Dendritic cell treated with granulocyte-macrophage colony-stimulating factor and Interleukin-4, amounts not matched to agents 40 ng/mL and 50 ng/mL, for 4 days (primary cell): Measurements from ENCODE around the gene HCAR3.
"Not testable (repeated sequence)": the region's sequence is repeated elsewhere in the genome, so short reads cannot be mapped to it uniquely, and the experiment has no call there.

ENCODE experiments used
- H3K27ac Mint-ChIP-seq: one replicate; pipeline ENCODE4 v1.8.0; 2022; ENCODE audit warnings: mild to moderate bottlenecking, mixed read lengths
- H3K27me3 Mint-ChIP-seq: one replicate; pipeline ENCODE4 v1.8.0; 2022; ENCODE audit warnings: mild to moderate bottlenecking, mixed read lengths
- H3K36me3 Mint-ChIP-seq: one replicate; pipeline ENCODE4 v1.8.0; 2022; ENCODE audit warnings: low read depth, mixed read lengths
- H3K4me1 Mint-ChIP-seq: one replicate; pipeline ENCODE4 v1.8.0; 2022; ENCODE audit warnings: low read depth, mixed read lengths
- H3K4me3 Mint-ChIP-seq: one replicate; pipeline ENCODE4 v1.8.0; 2022; ENCODE audit warnings: mild to moderate bottlenecking, moderate library complexity, mixed read lengths
- H3K9me3 Mint-ChIP-seq: one replicate; pipeline ENCODE4 v1.8.0; 2022; ENCODE audit warnings: mixed read lengths
- intact Hi-C: fragments of 100-400 bp; cut with micrococcal nuclease; formaldehyde crosslinking; loops from one replicate; pipeline ENCODE4 v1.15.0; 2022

HCAR3 gene

GRCh38 chr12:122730215-122731014 lies 13.8 kb upstream of the HCAR3 start, which contains the start of gene HCAR1:
HCAR1 (minus strand) TSS chr12:122730844; CDS start chr12:122730339, 505 bp downstream.
- H3K36me3 Mint-ChIP-seq = no peaks in the 10 kb centered on the region
- H3K27ac Mint-ChIP-seq = no peak within 1 kb of the TSS
- peaks cover 72% of the 10 kb centered on the region for H3K4me1 Mint-ChIP-seq
- intact Hi-C loops = no loop called here
- H3K9me3 Mint-ChIP-seq = no peaks in the 10 kb centered on the region
- H3K4me3 Mint-ChIP-seq = no peak within 1 kb of the TSS
- peaks cover 39% of the 10 kb centered on the region for H3K27me3 Mint-ChIP-seq

GRCh38 chr12:122729583-122730214 lies 13.1 kb upstream of the HCAR3 start:
- Mint-ChIP-seq H3K27ac (no peak overlapping the region), H3K4me3 (no peak overlapping the region), H3K27me3 (peaks cover 39% of the 10 kb centered on the region), H3K36me3 (no peaks in the 10 kb centered on the region), H3K4me1 (peaks cover 78% of the 10 kb centered on the region), H3K9me3 (no peaks in the 10 kb centered on the region)
- intact Hi-C loops = no loop called here

- Mint-ChIP-seq H3K4me3 (peak overlapping the region; percentile 64), H3K27me3 (peaks cover 32% of the 10 kb centered on the region), H3K9me3 (no peaks in the 10 kb centered on the region), H3K4me1 (peaks cover 75% of the 10 kb centered on the region), H3K36me3 (no peaks in the 10 kb centered on the region), H3K27ac (peak overlapping the region; percentile 88)
- intact Hi-C loops = no loop called here
Measured at GRCh38 chr12:122726080-122726558, 9.5 kb upstream of the HCAR3 start.

GRCh38 chr12:122725452-122726079 lies 9.0 kb upstream of the HCAR3 start:
- peaks cover 31% of the 10 kb centered on the region for H3K27me3 Mint-ChIP-seq
- H3K4me3 Mint-ChIP-seq = peak overlapping the region; percentile 64
- H3K36me3 Mint-ChIP-seq = no peaks in the 10 kb centered on the region
- peak overlapping the region; percentile 88 for H3K27ac Mint-ChIP-seq
- peaks cover 76% of the 10 kb centered on the region for H3K4me1 Mint-ChIP-seq
- intact Hi-C loops = no loop called here
- H3K9me3 Mint-ChIP-seq = no peaks in the 10 kb centered on the region

GRCh38 chr12:122724641-122725243 lies 8.1 kb upstream of the HCAR3 start:
- H3K4me1 Mint-ChIP-seq = peaks cover 76% of the 10 kb centered on the region
- peak overlapping the region; percentile 88 for H3K27ac Mint-ChIP-seq
- no peaks in the 10 kb centered on the region for H3K36me3 Mint-ChIP-seq
- H3K4me3 Mint-ChIP-seq = no peak overlapping the region
- H3K9me3 Mint-ChIP-seq = no peaks in the 10 kb centered on the region
- intact Hi-C loops = no loop called here
- H3K27me3 Mint-ChIP-seq = peaks cover 24% of the 10 kb centered on the region

GRCh38 chr12:122722387-122722786 lies 5.8 kb upstream of the HCAR3 start:
- Mint-ChIP-seq H3K27me3 (peaks cover 15% of the 10 kb centered on the region), H3K9me3 (no peaks in the 10 kb centered on the region), H3K36me3 (no peaks in the 10 kb centered on the region), H3K4me3 (no peak overlapping the region), H3K27ac (peak overlapping the region; percentile 78), H3K4me1 (peaks cover 58% of the 10 kb centered on the region)
- intact Hi-C loops = no loop called here

- peaks cover 17% of the 10 kb centered on the region for H3K27me3 Mint-ChIP-seq
Measured at GRCh38 chr12:122721057-122721545, 4.5 kb upstream of the HCAR3 start.

GRCh38 chr12:122715211-122715610 lies 1.4 kb downstream of the HCAR3 start:
- H3K27me3 Mint-ChIP-seq = peaks cover 19% of the 10 kb centered on the region
- H3K9me3 Mint-ChIP-seq, H3K36me3 Mint-ChIP-seq, intact Hi-C loops: not testable (repeated sequence)
- peak overlapping the region; percentile 60 for H3K27ac Mint-ChIP-seq
- peaks cover 55% of the 10 kb centered on the region for H3K4me1 Mint-ChIP-seq
- peak overlapping the region; percentile 66 for H3K4me3 Mint-ChIP-seq

More at GRCh38 chr12:122721057-122721545, 4.5 kb upstream of the HCAR3 start:
- no peaks in the 10 kb centered on the region for H3K36me3 Mint-ChIP-seq
- H3K4me3 Mint-ChIP-seq = no peak overlapping the region
- H3K4me1 Mint-ChIP-seq = peaks cover 64% of the 10 kb centered on the region
- H3K27ac Mint-ChIP-seq = peak overlapping the region; percentile 34
- H3K9me3 Mint-ChIP-seq = no peaks in the 10 kb centered on the region
- intact Hi-C loops = no loop called here

- H3K9me3 Mint-ChIP-seq = not testable (repeated sequence)
Measured at GRCh38 chr12:122713491-122714188, 3.0 kb downstream of the HCAR3 start.

GRCh38 chr12:122711266-122711665 lies 5.3 kb downstream of the HCAR3 start:
- Mint-ChIP-seq H3K27ac (peak overlapping the region; percentile 53), H3K4me1 (peaks cover 43% of the 10 kb centered on the region), H3K27me3 (peaks cover 12% of the 10 kb centered on the region)
- H3K36me3 Mint-ChIP-seq, H3K4me3 Mint-ChIP-seq, H3K9me3 Mint-ChIP-seq, intact Hi-C loops: not testable (repeated sequence)

More at GRCh38 chr12:122713491-122714188, 3.0 kb downstream of the HCAR3 start:
- H3K36me3 Mint-ChIP-seq, H3K27ac Mint-ChIP-seq, intact Hi-C loops, H3K4me3 Mint-ChIP-seq: not testable (repeated sequence)
- H3K27me3 Mint-ChIP-seq = peaks cover 23% of the 10 kb centered on the region
- peaks cover 54% of the 10 kb centered on the region for H3K4me1 Mint-ChIP-seq

GRCh38 chr12:122710341-122710740 lies 6.3 kb downstream of the HCAR3 start:
- H3K4me1 Mint-ChIP-seq = peaks cover 34% of the 10 kb centered on the region
- peaks cover 11% of the 10 kb centered on the region for H3K27me3 Mint-ChIP-seq
- H3K4me3 Mint-ChIP-seq, H3K27ac Mint-ChIP-seq, H3K36me3 Mint-ChIP-seq, intact Hi-C loops, H3K9me3 Mint-ChIP-seq: not testable (repeated sequence)

GRCh38 chr12:122709287-122709686 lies 7.3 kb downstream of the HCAR3 start:
- H3K27ac Mint-ChIP-seq = not testable (repeated sequence)

GRCh38 chr12:122703841-122704240 lies 12.8 kb downstream of the HCAR3 start:
- Mint-ChIP-seq H3K27me3 (peaks cover 15% of the 10 kb centered on the region), H3K4me1 (peaks cover 30% of the 10 kb centered on the region)
- H3K9me3 Mint-ChIP-seq, H3K4me3 Mint-ChIP-seq, H3K36me3 Mint-ChIP-seq, H3K27ac Mint-ChIP-seq, intact Hi-C loops: not testable (repeated sequence)

More at GRCh38 chr12:122709287-122709686, 7.3 kb downstream of the HCAR3 start:
- intact Hi-C loops, H3K9me3 Mint-ChIP-seq, H3K36me3 Mint-ChIP-seq, H3K4me3 Mint-ChIP-seq: not testable (repeated sequence)
- peaks cover 24% of the 10 kb centered on the region for H3K4me1 Mint-ChIP-seq
- peaks cover 13% of the 10 kb centered on the region for H3K27me3 Mint-ChIP-seq
